Panc1 (cell line): ENCODE results near the gene PRND. TPM values are rescaled to one million over a fixed set of nuclear protein-coding genes. Genes with fewer than 3 reads are reported as not detected.

Source experiments
- ATAC-seq: fragments of 200-7000 bp; cut with Tn5 transposase; 2 replicates; pipeline ENCODE4 v1.9.1; 2020; ENCODE audit warnings: mild to moderate bottlenecking, moderate library complexity
- BruUV-seq: library from RNA; stranded (reverse); fragments of 400-500 nt; replicated peaks from 2 replicates; lab custom pipeline; 2021; lab: Mats Ljungman, UMichigan
- CTCF ChIA-PET: fragments of 300-600 bp; sonication (Branson Sonifier 250); formaldehyde crosslinking; loops from one replicate; lab custom pipeline; 2022; ENCODE audit warnings: antibody characterized with exemption; lab: Charles Lee
- POLR2A ChIA-PET: fragments of 300-600 bp; sonication (Branson Sonifier 250); formaldehyde crosslinking; loops from one replicate; lab custom pipeline; 2022; ENCODE audit warnings: antibody characterized with exemption; lab: Charles Lee
- DNase-seq: peaks from one replicate; pipeline ENCODE4 v3.0.0-alpha.2; 2010; ENCODE audit warnings: low read depth, low spot score
- H3K27ac ChIP-seq: 2 replicates; pipeline ENCODE4 v1.5.1; 2011; ENCODE audit warnings: mild to moderate bottlenecking, low read length, inconsistent platforms
- H3K27me3 ChIP-seq: fragments of 200-500 bp; sonication (Bioruptor generic); 2 replicates; pipeline ENCODE4 v1.6.0; 2014; ENCODE audit warnings: low read length, inconsistent platforms; ENCODE audit not compliant: control insufficient read depth, insufficient read depth
- H3K36me3 ChIP-seq: fragments of 200-500 bp; sonication (Bioruptor generic); 2 replicates; pipeline ENCODE4 v1.5.1; 2014; ENCODE audit warnings: inconsistent platforms, mild to moderate bottlenecking, low read length, moderate library complexity; ENCODE audit not compliant: control insufficient read depth, insufficient read depth
- H3K4me1 ChIP-seq: 2 replicates; pipeline ENCODE4 v1.5.1; 2011; ENCODE audit warnings: inconsistent platforms, mild to moderate bottlenecking, low read length, moderate library complexity; ENCODE audit not compliant: control insufficient read depth, insufficient read depth
- H3K4me3 ChIP-seq, 2 experiments: 2 replicates each; pipeline ENCODE4 v1.5.1; 2011 to 2012; ENCODE audit warnings: low read depth in 2 of 2, low read length in 2 of 2, mild to moderate bottlenecking in 2 of 2, inconsistent platforms in 1 of 2, moderate library complexity in 1 of 2
- H3K9me3 ChIP-seq: fragments of 200-500 bp; sonication (Bioruptor generic); 2 replicates; pipeline ENCODE4 v1.5.1; 2014; ENCODE audit warnings: low read depth, mild to moderate bottlenecking, inconsistent platforms, low read length, moderate library complexity; ENCODE audit not compliant: control insufficient read depth, insufficient read depth
- CTCF ChIP-seq: fragments of 450-650 bp; IDR thresholded peaks from 2 replicates; pipeline ENCODE4 v1.5.1; 2017; ENCODE audit warnings: mild to moderate bottlenecking
- POLR2AphosphoS5 ChIP-seq: IDR thresholded peaks from 2 replicates; pipeline ENCODE4 v1.6.1; 2012; ENCODE audit warnings: mild to moderate bottlenecking, low read depth, low read length, moderate library complexity
- REST ChIP-seq, 2 experiments: IDR thresholded peaks; 2 replicates each; pipeline ENCODE4 v1.6.1; 2011 to 2012; ENCODE audit warnings: low read depth in 2 of 2, control low read depth in 1 of 2, low read length in 1 of 2, mild to moderate bottlenecking in 1 of 2, moderate library complexity in 1 of 2; ENCODE audit not compliant: insufficient read depth in 1 of 2
- SIN3A ChIP-seq: IDR thresholded peaks from 2 replicates; pipeline ENCODE4 v1.6.1; 2012; ENCODE audit warnings: low read depth, mild to moderate bottlenecking, low read length, moderate library complexity, borderline replicate concordance; ENCODE audit not compliant: insufficient read depth
- TCF7L2 ChIP-seq: IDR thresholded peaks from 2 replicates; pipeline ENCODE4 v1.6.1; 2011; ENCODE audit warnings: mild to moderate bottlenecking, low read depth, low read length, inconsistent platforms
- in situ Hi-C: cut with HindIII; loops from 2 replicates; pipeline ENCODE4 v1.10.0; 2016; ENCODE audit warnings: low sequenced_read_pairs, low pct_unique_long_range_greater_than_20kb
- intact Hi-C: fragments of 100-400 bp; cut with micrococcal nuclease; formaldehyde crosslinking; loops from one replicate; pipeline ENCODE4 v1.10.0; 2022; ENCODE audit not compliant: unreplicated experiment
- total RNA-seq: library from RNA; stranded (reverse); gene quantifications from one replicate; pipeline ENCODE4 v1.2.1, GENCODE V29; 2021; ENCODE audit not compliant: unreplicated experiment

The PRND gene
- total RNA-seq, 1 experiment from 2014 or later: not detected

GRCh38 chr20:4708036-4708435 is 13.7 kb upstream of the PRND start:
- DNase-seq: no peak
- no peak for ATAC-seq
- no peaks in the 10 kb centered on the region for H3K36me3 ChIP-seq
- no peak for TF ChIP-seq SIN3A
- no peak for TF ChIP-seq POLR2AphosphoS5
- TF ChIP-seq REST (IDR thresholded peaks at IDR 0.05; ENCODE audit: insufficient read depth in 1 of 2, low read depth in 2 of 2, low read length in 1 of 2): no peak
- no peak for TF ChIP-seq TCF7L2
- no peak for TF ChIP-seq CTCF
- no TSS peak for BruUV-seq
- H3K9me3 ChIP-seq: no peaks in the 10 kb centered on the region
- ChIA-PET POLR2A (no interaction called here), CTCF (no interaction called here)
- intact Hi-C loops: no loop called here
- in situ Hi-C loops: no loop called here
- H3K4me3 ChIP-seq: no peak overlapping the region
- H3K27me3 ChIP-seq: no peaks in the 10 kb centered on the region
- no peaks in the 10 kb centered on the region for H3K4me1 ChIP-seq
- H3K27ac ChIP-seq: no peak overlapping the region

GRCh38 chr20:4708856-4709255 is 12.9 kb upstream of the PRND start:
- ATAC-seq: no peak
- Histone ChIP-seq H3K4me3 (no peak overlapping the region), H3K27ac (no peak overlapping the region), H3K27me3 (peaks cover 4% of the 10 kb centered on the region; the same call in 1 of the 2 replicates), H3K36me3 (no peaks in the 10 kb centered on the region), H3K9me3 (no peaks in the 10 kb centered on the region), H3K4me1 (no peaks in the 10 kb centered on the region)
- no peak for DNase-seq
- POLR2A ChIA-PET: no interaction called here
- TF ChIP-seq CTCF: no peak
- TF ChIP-seq POLR2AphosphoS5: no peak
- TF ChIP-seq TCF7L2: no peak
- no TSS peak for BruUV-seq
- CTCF ChIA-PET: no interaction called here
- in situ Hi-C loops: no loop called here
- intact Hi-C loops: no loop called here
